WTC11 (cell line): ENCODE data around the gene SIRPG. TPM values are rescaled to one million over a fixed set of nuclear protein-coding genes. Genes with fewer than 3 reads are reported as not detected.

Source experiments
- ATAC-seq: fragments of 200-7000 bp; cut with Tn5 transposase; 2 replicates; pipeline ENCODE4 v1.10.0; 2021; ENCODE audit warnings: mild to moderate bottlenecking, moderate library complexity
- CTCF ChIA-PET: fragments of 300-600 bp; sonication (Branson Sonifier 250); formaldehyde crosslinking; loops from one replicate; lab custom pipeline; 2021; ENCODE audit warnings: antibody characterized with exemption; lab: Charles Lee
- POLR2A ChIA-PET: fragments of 350-600 bp; sonication (Branson Sonifier 250); formaldehyde crosslinking; loops from one replicate; lab custom pipeline; 2021; ENCODE audit warnings: antibody characterized with exemption; lab: Charles Lee
- DNase-seq: peaks from one replicate; pipeline ENCODE4 v3.0.0; 2021; ENCODE audit warnings: low spot score
- H3K27ac Mint-ChIP-seq: 2 replicates; pipeline ENCODE4 v1.8.0; 2021; ENCODE audit warnings: mixed read lengths
- H3K27me3 Mint-ChIP-seq: 2 replicates; pipeline ENCODE4 v1.8.0; 2021; ENCODE audit warnings: low read depth, mild to moderate bottlenecking, moderate library complexity, mixed read lengths
- H3K36me3 Mint-ChIP-seq: 2 replicates; pipeline ENCODE4 v1.8.0; 2021; ENCODE audit warnings: mixed read lengths
- H3K4me1 Mint-ChIP-seq: 2 replicates; pipeline ENCODE4 v1.8.0; 2022; ENCODE audit warnings: mixed read lengths
- H3K4me3 Mint-ChIP-seq: 2 replicates; pipeline ENCODE4 v1.8.0; 2021; ENCODE audit warnings: mild to moderate bottlenecking, moderate library complexity, mixed read lengths
- H3K9me3 Mint-ChIP-seq: 2 replicates; pipeline ENCODE4 v1.8.0; 2021; ENCODE audit warnings: mixed read lengths
- CREB1 ChIP-seq: sonication (generic); formaldehyde crosslinking; IDR thresholded peaks from 2 replicates; pipeline ENCODE4 v1.8.0; 2023; ENCODE audit warnings: mild to moderate bottlenecking, missing genetic modification reagents
- EMX1 ChIP-seq: fragments of 250-450 bp; sonication (Bioruptor Pico); IDR thresholded peaks from 2 replicates; pipeline ENCODE4 v1.8.0; 2021; ENCODE audit warnings: mild to moderate bottlenecking
- MYBL2 ChIP-seq: sonication (generic); formaldehyde crosslinking; IDR thresholded peaks from 2 replicates; pipeline ENCODE4 v1.8.1; 2023; ENCODE audit warnings: mild to moderate bottlenecking, moderate library complexity, missing genetic modification reagents
- NFATC4 ChIP-seq: fragments of 250-450 bp; sonication (Bioruptor Pico); IDR thresholded peaks from 2 replicates; pipeline ENCODE4 v1.9.0; 2021; ENCODE audit warnings: mild to moderate bottlenecking
- NFE2L1 ChIP-seq: sonication (generic); formaldehyde crosslinking; IDR thresholded peaks from 2 replicates; pipeline ENCODE4 v1.8.1; 2023; ENCODE audit warnings: missing genetic modification reagents
- NR2C2 ChIP-seq: sonication (generic); formaldehyde crosslinking; IDR thresholded peaks from 2 replicates; pipeline ENCODE4 v1.8.0; 2022; ENCODE audit warnings: mild to moderate bottlenecking, missing genetic modification reagents
- PRRX2 ChIP-seq: fragments of 250-450 bp; sonication (Bioruptor Pico); IDR thresholded peaks from 2 replicates; pipeline ENCODE4 v1.8.0; 2021; ENCODE audit warnings: mild to moderate bottlenecking
- TEAD4 ChIP-seq: sonication (generic); formaldehyde crosslinking; IDR thresholded peaks from 2 replicates; pipeline ENCODE4 v1.8.0; 2022; ENCODE audit warnings: mild to moderate bottlenecking, missing genetic modification reagents
- TP53 ChIP-seq: sonication (generic); formaldehyde crosslinking; IDR thresholded peaks from 2 replicates; pipeline ENCODE4 v1.8.1; 2023; ENCODE audit warnings: mild to moderate bottlenecking, missing genetic modification reagents
- ZNF263 ChIP-seq: sonication (generic); formaldehyde crosslinking; IDR thresholded peaks from 2 replicates; pipeline ENCODE4 v1.8.1; 2022; ENCODE audit warnings: low read depth, mild to moderate bottlenecking, moderate library complexity, missing genetic modification reagents
- ZNF416 ChIP-seq: fragments of 250-450 bp; sonication (Bioruptor Pico); IDR thresholded peaks from 2 replicates; pipeline ENCODE4 v1.9.0; 2021; ENCODE audit warnings: mild to moderate bottlenecking, inconsistent platforms
- total RNA-seq: library from RNA; stranded (reverse); gene quantifications from 3 replicates; pipeline ENCODE4 v1.2.3, GENCODE V29; 2021
- TF ChIP-seq, protein P1 (sequence below): sonication (generic); formaldehyde crosslinking; IDR thresholded peaks from 2 replicates; pipeline ENCODE4 v1.8.0; 2023; ENCODE audit warnings: missing genetic modification reagents, mild to moderate bottlenecking, borderline replicate concordance
- TF ChIP-seq, protein P2 (sequence below): sonication (generic); formaldehyde crosslinking; IDR thresholded peaks from 2 replicates; pipeline ENCODE4 v1.8.0; 2022; ENCODE audit warnings: mild to moderate bottlenecking, missing genetic modification reagents
- TF ChIP-seq, protein P3 (sequence below): sonication (generic); formaldehyde crosslinking; IDR thresholded peaks from 2 replicates; pipeline ENCODE4 v1.8.0; 2022; ENCODE audit warnings: missing genetic modification reagents
- TF ChIP-seq, protein P4 (sequence below): fragments of 250-450 bp; sonication (Bioruptor Pico); conservative IDR thresholded peaks from 2 replicates; pipeline ENCODE4 v1.9.0; 2021; ENCODE audit warnings: mild to moderate bottlenecking
- TF ChIP-seq, protein P5 (sequence below): sonication (generic); formaldehyde crosslinking; IDR thresholded peaks from 2 replicates; pipeline ENCODE4 v1.8.1; 2022; ENCODE audit warnings: mild to moderate bottlenecking, missing genetic modification reagents, moderate library complexity, borderline replicate concordance
- TF ChIP-seq, protein P6 (sequence below): fragments of 200-600 bp; IDR thresholded peaks from 2 replicates; pipeline ENCODE4 v1.8.0; 2022; ENCODE audit warnings: antibody characterized with exemption
- TF ChIP-seq, protein P7 (sequence below): fragments of 250-450 bp; sonication (Bioruptor Pico); IDR thresholded peaks from 2 replicates; pipeline ENCODE4 v1.9.0; 2021; ENCODE audit warnings: mild to moderate bottlenecking
- TF ChIP-seq, protein P8 (sequence below): sonication (generic); formaldehyde crosslinking; IDR thresholded peaks from 2 replicates; pipeline ENCODE4 v1.8.1; 2022; ENCODE audit warnings: low read depth, missing genetic modification reagents, borderline replicate concordance

Gene SIRPG
- total RNA-seq, 1 experiment from 2014 or later = not detected

DNA sequence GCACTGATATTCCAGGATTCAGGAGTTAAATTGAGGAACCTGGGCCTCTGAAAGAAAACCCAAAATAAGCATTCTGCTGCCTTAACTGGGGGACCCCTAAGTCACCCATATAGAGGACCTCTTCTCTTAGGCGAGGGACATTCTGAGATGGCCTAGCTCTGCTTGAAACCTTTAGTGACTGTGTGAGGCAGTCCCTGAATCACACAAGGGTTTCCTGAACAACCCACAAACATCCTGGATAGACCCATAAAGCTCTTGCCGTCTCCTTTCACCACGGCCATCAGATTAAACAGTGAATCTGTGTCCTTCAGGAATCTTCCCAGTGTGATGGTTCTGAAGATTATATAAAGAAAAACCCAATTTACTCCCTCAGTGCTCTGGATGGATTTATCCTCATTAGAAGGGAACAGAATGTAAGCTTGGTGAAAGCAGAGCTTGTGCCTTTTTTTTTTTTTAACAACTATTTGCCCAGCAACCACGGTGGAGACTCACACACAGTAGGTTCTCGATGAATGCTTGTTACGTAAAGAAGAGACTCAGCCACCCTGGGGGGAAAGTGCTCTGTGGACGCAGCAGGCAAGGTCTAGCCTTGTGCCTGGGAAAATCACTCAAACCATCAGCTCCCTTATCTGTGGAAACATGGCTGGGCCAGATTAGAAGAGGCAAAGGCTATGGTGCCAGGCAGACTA, 39.1 kb upstream of the SIRPG start (continued):
- TF ChIP-seq, protein P1, sequence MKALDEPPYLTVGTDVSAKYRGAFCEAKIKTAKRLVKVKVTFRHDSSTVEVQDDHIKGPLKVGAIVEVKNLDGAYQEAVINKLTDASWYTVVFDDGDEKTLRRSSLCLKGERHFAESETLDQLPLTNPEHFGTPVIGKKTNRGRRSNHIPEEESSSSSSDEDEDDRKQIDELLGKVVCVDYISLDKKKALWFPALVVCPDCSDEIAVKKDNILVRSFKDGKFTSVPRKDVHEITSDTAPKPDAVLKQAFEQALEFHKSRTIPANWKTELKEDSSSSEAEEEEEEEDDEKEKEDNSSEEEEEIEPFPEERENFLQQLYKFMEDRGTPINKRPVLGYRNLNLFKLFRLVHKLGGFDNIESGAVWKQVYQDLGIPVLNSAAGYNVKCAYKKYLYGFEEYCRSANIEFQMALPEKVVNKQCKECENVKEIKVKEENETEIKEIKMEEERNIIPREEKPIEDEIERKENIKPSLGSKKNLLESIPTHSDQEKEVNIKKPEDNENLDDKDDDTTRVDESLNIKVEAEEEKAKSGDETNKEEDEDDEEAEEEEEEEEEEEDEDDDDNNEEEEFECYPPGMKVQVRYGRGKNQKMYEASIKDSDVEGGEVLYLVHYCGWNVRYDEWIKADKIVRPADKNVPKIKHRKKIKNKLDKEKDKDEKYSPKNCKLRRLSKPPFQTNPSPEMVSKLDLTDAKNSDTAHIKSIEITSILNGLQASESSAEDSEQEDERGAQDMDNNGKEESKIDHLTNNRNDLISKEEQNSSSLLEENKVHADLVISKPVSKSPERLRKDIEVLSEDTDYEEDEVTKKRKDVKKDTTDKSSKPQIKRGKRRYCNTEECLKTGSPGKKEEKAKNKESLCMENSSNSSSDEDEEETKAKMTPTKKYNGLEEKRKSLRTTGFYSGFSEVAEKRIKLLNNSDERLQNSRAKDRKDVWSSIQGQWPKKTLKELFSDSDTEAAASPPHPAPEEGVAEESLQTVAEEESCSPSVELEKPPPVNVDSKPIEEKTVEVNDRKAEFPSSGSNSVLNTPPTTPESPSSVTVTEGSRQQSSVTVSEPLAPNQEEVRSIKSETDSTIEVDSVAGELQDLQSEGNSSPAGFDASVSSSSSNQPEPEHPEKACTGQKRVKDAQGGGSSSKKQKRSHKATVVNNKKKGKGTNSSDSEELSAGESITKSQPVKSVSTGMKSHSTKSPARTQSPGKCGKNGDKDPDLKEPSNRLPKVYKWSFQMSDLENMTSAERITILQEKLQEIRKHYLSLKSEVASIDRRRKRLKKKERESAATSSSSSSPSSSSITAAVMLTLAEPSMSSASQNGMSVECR (CRISPR knock-in tag) = no peak
- TF ChIP-seq, all 79 proteins: peak for 0

DNA sequence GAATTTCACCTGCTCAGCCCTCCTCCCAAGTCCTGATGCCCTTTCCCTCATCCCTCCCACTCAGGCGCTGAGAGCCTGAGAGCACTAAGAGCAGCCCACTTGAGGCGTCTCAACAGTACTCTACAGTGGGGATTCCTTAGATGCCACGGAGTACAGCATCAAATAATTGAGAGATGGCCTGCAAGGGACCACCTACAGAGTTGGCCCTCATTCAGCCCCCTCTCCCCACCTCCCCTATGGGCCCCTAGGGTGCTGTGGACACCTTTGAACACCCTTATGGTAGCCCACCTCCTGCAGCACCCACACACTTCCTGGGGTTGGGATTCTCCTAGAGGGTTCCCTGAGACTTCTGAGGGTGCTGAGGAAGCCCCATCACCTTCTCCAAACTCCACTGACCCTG, 37.1 kb upstream of the SIRPG start:
- Mint-ChIP-seq H3K27ac (no peak overlapping the region), H3K27me3 (peaks cover 62% of the 10 kb centered on the region), H3K4me3 (no peak overlapping the region), H3K36me3 (peaks cover 3% of the 10 kb centered on the region), H3K4me1 (peaks cover 7% of the 10 kb centered on the region; the same call in 1 of the 2 replicates)
- no peak for DNase-seq
- no peak for TF ChIP-seq TP53
- no peak for TF ChIP-seq TEAD4 (CRISPR knock-in tag)
- no peak for TF ChIP-seq PRRX2 (CRISPR knock-in tag)
- TF ChIP-seq ZNF263 (CRISPR knock-in tag) = no peak
- TF ChIP-seq, protein P2, sequence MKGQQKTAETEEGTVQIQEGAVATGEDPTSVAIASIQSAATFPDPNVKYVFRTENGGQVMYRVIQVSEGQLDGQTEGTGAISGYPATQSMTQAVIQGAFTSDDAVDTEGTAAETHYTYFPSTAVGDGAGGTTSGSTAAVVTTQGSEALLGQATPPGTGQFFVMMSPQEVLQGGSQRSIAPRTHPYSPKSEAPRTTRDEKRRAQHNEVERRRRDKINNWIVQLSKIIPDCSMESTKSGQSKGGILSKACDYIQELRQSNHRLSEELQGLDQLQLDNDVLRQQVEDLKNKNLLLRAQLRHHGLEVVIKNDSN (CRISPR knock-in tag) = no peak
- TF ChIP-seq NR2C2 = no peak
- TF ChIP-seq, protein P3, sequence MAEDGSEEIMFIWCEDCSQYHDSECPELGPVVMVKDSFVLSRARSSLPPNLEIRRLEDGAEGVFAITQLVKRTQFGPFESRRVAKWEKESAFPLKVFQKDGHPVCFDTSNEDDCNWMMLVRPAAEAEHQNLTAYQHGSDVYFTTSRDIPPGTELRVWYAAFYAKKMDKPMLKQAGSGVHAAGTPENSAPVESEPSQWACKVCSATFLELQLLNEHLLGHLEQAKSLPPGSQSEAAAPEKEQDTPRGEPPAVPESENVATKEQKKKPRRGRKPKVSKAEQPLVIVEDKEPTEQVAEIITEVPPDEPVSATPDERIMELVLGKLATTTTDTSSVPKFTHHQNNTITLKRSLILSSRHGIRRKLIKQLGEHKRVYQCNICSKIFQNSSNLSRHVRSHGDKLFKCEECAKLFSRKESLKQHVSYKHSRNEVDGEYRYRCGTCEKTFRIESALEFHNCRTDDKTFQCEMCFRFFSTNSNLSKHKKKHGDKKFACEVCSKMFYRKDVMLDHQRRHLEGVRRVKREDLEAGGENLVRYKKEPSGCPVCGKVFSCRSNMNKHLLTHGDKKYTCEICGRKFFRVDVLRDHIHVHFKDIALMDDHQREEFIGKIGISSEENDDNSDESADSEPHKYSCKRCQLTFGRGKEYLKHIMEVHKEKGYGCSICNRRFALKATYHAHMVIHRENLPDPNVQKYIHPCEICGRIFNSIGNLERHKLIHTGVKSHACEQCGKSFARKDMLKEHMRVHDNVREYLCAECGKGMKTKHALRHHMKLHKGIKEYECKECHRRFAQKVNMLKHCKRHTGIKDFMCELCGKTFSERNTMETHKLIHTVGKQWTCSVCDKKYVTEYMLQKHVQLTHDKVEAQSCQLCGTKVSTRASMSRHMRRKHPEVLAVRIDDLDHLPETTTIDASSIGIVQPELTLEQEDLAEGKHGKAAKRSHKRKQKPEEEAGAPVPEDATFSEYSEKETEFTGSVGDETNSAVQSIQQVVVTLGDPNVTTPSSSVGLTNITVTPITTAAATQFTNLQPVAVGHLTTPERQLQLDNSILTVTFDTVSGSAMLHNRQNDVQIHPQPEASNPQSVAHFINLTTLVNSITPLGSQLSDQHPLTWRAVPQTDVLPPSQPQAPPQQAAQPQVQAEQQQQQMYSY (CRISPR knock-in tag) = no peak
- TF ChIP-seq, protein P4, sequence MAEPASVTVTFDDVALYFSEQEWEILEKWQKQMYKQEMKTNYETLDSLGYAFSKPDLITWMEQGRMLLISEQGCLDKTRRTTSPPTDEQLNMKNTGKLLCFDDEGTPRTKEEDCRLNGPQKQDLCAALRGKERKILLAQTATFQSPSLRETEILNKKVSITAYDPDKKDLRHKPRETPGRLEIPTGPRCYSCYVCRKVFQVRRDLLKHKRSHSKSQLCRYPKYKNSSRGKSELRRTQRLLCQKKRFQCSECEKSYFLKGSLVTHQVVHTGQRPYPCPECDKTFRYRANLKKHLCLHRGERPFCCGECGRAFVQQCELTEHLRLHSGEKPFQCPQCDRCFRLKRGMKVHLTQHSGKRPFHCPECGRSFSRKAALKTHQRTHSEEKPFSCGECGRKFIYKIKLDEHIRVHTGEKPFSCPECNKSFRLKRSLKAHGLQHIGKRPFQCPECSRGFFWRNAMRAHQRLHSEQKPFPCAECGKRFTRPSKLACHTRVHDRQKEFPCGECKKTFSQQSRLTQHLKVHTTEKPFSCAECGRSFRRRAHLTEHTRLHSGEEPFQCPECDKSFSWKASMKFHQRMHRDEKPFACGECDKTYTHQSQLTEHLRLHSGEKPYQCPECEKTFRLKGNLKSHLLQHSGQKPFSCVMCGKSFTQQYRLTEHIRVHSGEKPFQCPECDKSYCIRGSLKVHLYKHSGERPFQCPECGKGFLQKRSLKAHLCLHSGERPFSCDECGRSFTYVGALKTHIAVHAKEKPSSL = no peak
- TF ChIP-seq CREB1 = no peak
- TF ChIP-seq, protein P5, sequence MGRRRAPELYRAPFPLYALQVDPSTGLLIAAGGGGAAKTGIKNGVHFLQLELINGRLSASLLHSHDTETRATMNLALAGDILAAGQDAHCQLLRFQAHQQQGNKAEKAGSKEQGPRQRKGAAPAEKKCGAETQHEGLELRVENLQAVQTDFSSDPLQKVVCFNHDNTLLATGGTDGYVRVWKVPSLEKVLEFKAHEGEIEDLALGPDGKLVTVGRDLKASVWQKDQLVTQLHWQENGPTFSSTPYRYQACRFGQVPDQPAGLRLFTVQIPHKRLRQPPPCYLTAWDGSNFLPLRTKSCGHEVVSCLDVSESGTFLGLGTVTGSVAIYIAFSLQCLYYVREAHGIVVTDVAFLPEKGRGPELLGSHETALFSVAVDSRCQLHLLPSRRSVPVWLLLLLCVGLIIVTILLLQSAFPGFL (CRISPR knock-in tag) = no peak
- TF ChIP-seq NFE2L1 = no peak
- TF ChIP-seq EMX1 (CRISPR knock-in tag) = no peak
- TF ChIP-seq ZNF416 (CRISPR knock-in tag) = no peak
- TF ChIP-seq, protein P6, sequence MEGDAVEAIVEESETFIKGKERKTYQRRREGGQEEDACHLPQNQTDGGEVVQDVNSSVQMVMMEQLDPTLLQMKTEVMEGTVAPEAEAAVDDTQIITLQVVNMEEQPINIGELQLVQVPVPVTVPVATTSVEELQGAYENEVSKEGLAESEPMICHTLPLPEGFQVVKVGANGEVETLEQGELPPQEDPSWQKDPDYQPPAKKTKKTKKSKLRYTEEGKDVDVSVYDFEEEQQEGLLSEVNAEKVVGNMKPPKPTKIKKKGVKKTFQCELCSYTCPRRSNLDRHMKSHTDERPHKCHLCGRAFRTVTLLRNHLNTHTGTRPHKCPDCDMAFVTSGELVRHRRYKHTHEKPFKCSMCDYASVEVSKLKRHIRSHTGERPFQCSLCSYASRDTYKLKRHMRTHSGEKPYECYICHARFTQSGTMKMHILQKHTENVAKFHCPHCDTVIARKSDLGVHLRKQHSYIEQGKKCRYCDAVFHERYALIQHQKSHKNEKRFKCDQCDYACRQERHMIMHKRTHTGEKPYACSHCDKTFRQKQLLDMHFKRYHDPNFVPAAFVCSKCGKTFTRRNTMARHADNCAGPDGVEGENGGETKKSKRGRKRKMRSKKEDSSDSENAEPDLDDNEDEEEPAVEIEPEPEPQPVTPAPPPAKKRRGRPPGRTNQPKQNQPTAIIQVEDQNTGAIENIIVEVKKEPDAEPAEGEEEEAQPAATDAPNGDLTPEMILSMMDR = no peak
- TF ChIP-seq, protein P7, sequence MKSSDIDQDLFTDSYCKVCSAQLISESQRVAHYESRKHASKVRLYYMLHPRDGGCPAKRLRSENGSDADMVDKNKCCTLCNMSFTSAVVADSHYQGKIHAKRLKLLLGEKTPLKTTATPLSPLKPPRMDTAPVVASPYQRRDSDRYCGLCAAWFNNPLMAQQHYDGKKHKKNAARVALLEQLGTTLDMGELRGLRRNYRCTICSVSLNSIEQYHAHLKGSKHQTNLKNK = no peak
- TF ChIP-seq, protein P8, sequence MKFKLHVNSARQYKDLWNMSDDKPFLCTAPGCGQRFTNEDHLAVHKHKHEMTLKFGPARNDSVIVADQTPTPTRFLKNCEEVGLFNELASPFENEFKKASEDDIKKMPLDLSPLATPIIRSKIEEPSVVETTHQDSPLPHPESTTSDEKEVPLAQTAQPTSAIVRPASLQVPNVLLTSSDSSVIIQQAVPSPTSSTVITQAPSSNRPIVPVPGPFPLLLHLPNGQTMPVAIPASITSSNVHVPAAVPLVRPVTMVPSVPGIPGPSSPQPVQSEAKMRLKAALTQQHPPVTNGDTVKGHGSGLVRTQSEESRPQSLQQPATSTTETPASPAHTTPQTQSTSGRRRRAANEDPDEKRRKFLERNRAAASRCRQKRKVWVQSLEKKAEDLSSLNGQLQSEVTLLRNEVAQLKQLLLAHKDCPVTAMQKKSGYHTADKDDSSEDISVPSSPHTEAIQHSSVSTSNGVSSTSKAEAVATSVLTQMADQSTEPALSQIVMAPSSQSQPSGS (CRISPR knock-in tag) = no peak
- TF ChIP-seq MYBL2 (CRISPR knock-in tag) = no peak
- no peak for TF ChIP-seq NFATC4 (CRISPR knock-in tag)
- TF ChIP-seq, all 79 proteins: peak for 0
- peaks cover 18% of the 10 kb centered on the region for H3K9me3 Mint-ChIP-seq
- ChIA-PET CTCF (no interaction called here), POLR2A (no interaction called here)
- no peak for ATAC-seq
